HG03460 (cell line): ENCODE results near the gene CSNK1D.
A peak's percentile ranks its signal among the peaks of the same experiment; 100 is the strongest.

Experiments
- ATAC-seq: cut with Tn5 transposase; IDR thresholded peaks from one replicate; pipeline ENCODE4 v1.9.1; 2021; ENCODE audit not compliant: unreplicated experiment

Gene CSNK1D

DNA sequence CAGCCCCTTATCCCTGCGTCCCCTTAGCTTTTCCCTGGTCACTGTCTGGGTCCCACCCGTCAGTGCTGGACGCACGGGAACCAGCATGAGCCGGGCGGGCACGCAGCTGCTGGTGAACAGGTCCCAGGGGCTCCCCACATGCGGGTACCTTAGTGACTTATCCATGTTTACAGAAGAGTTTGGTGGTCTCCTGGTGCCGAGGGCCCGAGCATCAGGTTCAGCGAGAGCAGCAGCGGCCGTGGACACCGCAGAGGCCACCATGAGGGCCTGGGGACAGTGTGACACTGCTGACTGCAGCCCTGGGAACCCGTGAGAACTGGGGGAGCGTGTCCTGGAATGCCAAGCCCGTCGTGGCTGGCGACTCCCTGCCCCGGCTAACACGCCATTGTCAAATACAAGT is 37.4 kb upstream of the CSNK1D start:
- ATAC-seq = no peak

DNA sequence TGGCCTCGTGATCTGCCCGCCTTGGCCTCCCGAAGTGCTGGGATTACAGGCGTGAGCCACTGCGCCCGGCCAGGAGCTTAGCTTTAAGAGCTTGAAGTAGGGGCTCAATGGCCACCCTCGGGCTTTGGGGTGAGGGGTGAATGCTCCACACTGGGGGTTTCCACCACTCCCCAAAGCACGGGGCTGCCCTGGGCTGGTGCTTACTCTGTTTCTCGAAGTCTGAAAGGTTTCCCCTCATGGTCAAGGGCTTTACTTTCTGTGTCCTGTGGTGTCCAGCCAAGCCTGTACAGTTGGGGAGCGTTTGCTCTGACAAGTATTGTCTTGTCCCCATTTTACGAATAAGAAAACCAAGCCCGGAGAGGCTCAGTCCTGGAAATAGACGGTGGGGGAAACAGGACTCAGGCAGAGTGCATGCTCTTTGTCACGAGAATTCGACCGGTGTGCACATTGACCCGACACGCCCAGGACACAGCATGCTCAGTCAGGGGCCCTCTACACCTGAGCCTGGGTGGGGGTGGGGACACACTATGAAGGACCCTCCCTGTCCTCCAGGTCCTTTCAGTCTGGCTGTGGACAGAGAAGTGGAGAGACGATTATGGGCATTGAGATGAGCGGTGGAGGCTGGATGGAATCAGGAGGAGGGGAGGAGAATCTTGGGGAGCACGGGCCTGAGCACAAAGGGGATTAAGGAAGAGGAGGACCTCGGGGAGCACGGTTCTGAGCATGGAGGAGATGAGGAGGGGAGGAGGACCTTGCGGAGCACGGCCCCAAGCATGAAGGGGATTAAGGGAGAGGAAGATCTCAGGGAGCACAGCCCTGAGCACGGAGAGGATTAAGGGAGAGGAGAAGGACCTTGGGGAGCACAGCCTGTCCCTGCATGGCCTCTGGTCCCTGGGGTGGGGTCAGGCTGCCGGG is 36.4 kb upstream of the CSNK1D start:
- ATAC-seq = no peak

GRCh38 chr17:82305727-82306300 is 32.3 kb upstream of the CSNK1D start:
- ATAC-seq = no peak

DNA sequence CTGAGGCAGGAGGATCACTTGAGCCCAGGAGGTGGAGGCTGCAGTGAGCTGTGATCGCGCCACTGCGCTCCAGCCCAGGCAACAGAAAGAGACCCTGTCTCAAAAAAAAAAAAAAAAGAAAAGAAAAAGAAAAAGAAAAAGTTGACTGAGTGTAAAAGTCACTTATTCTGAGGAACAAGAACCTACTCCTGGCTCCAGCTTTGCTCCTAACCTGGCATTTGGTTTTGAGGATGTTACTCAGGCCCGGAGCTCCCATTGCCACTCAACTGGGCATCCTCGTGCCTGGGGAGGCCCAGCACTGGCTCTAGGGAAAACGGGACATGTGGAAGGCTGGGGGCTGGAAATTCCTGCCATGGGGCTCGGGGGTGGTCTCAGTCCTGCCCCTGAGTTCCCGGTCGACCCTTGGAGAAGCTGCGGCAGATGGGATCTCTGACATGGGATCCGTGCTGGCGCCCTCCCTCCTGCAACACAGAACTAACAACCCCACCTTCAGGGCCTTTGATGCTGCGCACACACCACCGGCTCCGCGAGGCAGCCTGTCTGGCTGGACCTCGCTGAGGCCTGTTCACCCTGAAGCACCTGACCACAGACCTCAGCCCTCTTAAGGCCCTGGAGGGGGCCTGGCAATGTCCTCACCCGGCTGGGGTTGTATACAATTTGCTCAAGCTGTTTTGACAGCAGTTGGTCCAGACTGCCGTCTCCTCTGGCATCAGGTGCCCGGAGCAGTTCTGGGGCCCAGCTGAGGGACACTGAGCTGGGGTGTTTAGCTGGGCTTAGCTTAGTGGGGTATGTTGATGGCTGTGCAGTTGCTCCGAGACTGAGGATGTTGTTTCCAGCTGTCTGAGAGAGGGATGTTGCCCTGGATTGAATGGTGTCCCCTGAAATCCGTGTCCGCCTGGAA is 31.6 kb upstream of the CSNK1D start:
- ATAC-seq = no peak

DNA sequence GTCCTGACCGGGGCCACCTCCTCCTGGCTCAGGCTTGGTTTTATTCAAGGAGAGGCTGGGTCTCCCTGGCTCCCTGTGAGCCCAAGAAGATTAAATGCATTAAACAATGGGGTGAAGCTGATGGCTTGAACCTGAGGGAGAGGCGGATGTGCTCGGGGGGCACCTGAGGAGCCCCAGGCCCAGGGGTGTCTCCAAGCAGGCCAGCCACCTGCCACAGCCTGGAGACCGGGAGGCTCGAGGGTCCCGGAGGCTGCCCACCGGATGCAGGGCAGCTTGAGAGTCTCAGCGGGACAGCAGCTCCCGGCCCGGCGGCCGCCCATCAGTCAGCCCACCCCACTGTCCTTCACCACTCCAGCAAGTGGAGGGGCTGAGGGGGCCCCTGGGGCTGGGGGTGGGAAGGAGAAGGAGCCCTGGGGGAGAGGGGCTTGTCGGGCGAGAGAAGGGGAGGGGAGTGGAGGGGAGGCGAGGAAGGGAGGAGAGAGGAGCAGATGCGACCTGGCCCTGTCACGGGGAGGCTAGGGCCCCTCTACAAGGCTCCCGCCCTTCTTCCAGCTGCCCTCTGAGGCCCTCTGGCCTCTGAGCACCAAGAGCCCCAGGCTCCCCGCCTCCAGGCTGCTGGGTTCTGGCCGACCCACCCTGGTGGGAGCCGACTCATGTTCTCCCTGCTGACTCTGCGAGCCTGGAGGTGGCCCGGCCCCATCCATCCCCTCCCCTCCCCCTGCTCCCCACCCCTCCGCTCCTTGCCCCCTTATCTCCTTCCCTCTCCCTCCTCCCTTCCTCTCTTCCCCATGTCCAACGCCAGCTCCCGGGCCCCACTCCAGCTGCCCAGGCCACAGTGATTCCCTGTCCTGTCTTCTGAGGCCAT is 30.7 kb upstream of the CSNK1D start:
- ATAC-seq = no peak

GRCh38 chr17:82302991-82303943 is 29.8 kb upstream of the CSNK1D start:
- no peak for ATAC-seq

DNA sequence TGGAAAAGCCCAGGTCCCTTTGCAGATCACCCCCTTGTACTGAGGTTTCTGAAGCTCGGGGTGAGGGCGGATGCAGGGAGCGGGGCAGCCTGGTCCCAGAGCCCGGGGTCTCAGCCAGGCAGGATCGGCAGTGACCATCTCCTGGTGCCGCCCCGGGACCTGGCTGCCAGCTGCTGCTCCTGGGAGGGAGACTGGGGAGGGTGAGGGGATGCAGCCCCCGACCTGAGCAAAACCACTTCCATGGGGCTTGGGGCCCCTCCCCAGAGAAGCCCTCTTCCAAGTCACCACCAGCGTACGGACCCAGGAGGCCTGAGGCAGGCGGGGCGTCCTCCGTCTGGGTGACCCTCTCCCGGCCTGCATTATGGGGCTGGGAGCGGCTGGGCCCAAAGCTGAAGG is 29.1 kb upstream of the CSNK1D start:
- ATAC-seq = no peak

- no peak for ATAC-seq
These were observed 28.5 kb upstream of the CSNK1D start for GRCh38 chr17:82301916-82302567.

DNA sequence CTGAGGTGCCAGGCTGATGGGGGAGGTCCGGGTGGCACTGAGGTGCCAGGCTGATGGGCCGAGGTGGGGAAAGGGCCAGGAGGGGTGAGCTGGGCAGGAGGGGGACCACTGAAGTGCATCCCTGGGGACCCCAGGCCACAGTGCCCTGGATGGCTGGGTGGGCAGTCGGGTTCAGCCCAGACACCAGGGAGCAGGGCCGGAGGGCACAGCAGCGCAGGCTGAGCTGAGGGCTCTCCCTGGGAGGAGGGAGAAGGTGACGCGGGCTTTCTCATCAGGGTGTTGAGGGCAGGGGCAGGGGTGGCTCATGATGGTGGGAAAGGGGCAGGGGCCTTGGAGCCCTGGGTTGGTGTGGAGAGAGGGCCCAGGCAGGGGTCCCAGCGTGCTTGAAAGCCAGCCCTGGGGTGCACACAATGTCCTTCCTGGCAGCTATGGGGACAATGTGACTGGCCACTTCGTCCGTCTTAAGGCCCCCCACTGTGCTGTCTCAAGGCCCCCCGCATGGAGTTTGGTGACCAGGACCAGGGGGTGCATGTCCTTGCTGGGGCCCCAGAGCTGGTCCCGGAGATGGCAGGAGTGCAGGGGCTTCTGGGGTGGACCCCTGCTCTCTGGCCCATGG is 27.9 kb upstream of the CSNK1D start:
- ATAC-seq = no peak

- no peak for ATAC-seq
These were observed 27.3 kb upstream of the CSNK1D start for GRCh38 chr17:82300707-82301270.

DNA sequence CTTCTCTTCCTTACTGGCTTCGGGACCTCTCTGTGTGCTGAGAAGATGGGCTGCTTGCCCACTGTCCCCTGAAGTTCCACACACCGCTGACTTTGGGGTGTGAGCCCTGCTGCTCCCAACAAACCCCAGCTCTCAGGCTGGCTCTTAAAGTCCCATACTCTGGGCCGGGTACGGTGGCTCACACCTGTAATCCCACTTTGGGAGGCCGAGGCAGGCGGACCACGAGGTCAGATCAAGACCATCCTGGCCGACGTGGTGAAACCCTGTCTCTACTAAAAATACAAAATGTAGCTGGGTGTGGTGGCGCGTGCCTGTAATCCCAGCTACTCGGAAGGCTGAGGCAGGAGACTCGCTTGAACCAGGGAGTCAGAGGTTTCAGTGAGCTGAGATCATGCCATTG is 26.7 kb upstream of the CSNK1D start:
- no peak for ATAC-seq

DNA sequence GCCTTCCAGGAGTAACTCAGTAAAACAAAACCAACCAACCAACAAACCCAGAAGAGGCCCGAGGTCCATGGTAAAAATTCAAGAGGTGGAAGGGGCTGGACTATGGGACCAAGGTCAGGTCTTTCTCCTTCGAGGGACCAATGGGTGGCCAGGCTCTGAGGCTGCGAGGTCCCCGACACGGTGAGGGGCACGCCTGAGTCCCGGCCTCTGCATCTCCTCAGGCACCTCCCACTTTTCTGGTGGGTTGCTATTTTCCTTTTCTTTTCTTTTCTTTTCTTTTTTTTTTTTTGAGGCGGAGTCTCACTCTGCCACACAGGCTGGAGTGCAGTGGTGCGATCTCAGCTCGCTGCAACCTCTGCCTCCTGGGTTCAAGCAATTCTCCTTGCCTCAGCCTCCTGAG is 26.0 kb upstream of the CSNK1D start:
- ATAC-seq = no peak

DNA sequence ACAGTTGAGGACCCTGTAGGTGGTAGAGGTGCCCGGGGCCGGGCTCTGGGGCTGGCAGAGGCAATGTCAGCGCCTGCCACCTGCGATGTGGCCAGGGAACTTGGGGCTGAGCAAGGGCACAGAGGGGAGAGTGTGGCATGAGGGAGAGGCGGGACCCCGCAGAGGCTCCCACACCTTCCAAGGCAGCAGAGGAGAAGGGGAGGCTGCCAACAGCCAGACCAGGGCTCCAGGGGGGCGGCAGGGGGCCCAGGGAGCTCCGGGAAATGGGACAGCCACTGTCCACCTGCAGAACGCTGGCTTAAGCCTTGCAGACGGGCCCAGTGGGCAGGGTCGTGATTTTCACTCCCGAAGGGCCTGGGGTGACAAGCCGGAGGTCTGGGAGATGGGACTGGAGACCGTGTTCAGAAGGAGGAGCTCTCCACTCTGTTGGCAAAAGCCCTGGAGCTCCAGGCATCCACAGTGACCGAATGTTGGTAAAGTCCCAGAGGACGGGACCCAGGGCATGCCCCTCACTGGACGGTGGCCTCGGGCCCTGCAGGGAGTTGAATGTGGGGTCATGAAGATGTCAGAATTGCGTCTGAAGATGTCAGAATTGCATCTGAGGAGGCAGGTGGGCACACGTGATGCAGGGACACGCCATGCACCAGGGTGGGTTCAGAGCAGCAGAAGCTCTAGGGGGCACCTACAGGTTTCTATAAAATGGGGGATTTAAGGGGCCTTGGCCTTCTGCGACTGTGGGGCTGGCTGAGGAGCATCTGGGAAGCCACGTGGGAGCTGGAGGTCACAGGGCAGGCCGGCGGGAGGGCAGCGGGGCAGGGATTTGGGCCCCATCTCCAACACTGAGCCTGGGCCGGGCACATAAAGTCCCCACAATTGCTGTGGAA is 25.3 kb upstream of the CSNK1D start:
- peak; percentile 8 for ATAC-seq

DNA sequence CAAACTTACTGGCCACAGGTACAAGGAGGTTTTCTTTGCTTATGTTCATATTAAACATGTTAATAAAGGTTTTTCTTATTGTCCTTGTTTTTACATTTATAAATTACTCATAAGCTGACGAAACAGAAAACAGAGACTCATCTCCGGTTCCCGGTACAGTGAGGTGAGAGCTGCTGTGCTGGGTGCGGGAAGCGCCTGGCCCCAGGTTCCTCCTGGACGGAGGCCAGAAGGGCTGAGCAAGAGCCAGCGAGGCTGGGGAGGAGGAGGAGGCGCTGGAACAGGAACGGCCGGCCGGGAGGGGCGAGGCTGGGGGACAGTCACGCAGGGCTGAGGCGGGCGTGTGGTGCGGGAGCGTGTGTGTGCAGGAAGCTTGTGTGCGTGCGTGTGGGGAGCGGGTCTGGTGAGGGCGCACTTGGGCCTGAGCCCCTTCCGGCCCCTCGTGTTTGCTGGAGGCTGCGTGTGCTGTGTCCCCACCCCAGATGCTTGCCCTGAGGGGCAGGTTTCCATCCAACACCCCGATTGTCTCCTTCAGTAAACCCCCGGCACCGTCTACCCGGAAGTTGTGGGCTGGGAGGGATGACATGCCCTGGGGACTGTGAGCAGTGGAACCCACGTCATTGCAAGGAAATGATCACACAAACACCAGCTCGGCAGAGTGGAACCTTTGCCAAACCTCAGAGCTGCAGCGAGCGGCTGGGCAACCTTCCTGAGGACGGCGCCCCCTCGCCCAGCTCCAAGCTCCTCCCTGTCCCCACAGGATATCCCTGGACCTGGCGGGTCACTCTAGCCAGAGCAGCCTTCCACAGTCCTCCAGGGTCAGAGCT is 24.4 kb upstream of the CSNK1D start:
- peak; percentile 52 for ATAC-seq

DNA sequence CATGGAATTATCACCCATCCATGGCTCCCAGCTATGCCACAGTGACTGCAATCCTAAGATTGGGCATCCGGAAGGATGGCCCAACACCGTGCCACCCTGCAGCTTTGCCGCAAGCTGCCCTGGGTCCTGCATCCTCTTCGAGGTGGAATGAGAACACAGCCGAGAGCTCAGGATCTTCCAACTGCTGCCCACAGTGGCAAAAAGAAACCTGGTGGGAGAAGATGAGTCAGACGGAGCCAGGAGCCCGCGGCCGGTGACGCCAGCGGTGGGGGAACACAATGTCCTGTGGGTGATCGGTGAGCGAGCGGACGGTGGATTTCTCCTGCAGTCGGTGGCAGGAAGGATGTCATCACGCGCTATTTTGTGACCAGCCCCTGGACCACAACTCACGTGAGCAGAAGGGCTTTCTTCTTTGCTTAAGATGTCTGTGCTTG is 23.8 kb upstream of the CSNK1D start:
- no peak for ATAC-seq

GRCh38 chr17:82296511-82297279 is 23.2 kb upstream of the CSNK1D start:
- ATAC-seq = no peak
